Cardiac muscle cell (in vitro differentiated cells and primary cell): ENCODE measurements around the gene ABCA4. TPM values are rescaled to one million over a fixed set of nuclear protein-coding genes. Genes with fewer than 3 reads are reported as not detected.

ENCODE experiments used
- DNase-seq, 2 donors: peaks; one replicate each; pipeline versions ENCODE4 v3.0.0 to v3.0.0-alpha.2; 2010 to 2017; ENCODE audit warnings: low read depth in 1 of 2, low spot score in 1 of 2
- H3K27ac ChIP-seq: fragments of 200-600 bp; sonication (generic); 2 replicates; pipeline ENCODE4 v1.5.1; 2016
- H3K27me3 ChIP-seq: fragments of 200-600 bp; sonication (generic); 2 replicates; pipeline ENCODE4 v1.6.0; 2016; ENCODE audit warnings: control low read depth
- H3K36me3 ChIP-seq: fragments of 200-600 bp; sonication (generic); 2 replicates; pipeline ENCODE4 v1.5.1; 2016; ENCODE audit warnings: control low read depth
- H3K4me1 ChIP-seq: fragments of 200-600 bp; sonication (generic); 2 replicates; pipeline ENCODE4 v1.8.1; 2017; ENCODE audit warnings: low read depth, mild to moderate bottlenecking, mixed run types
- H3K4me3 ChIP-seq: fragments of 200-600 bp; sonication (generic); 2 replicates; pipeline ENCODE4 v1.5.1; 2016; ENCODE audit warnings: mild to moderate bottlenecking
- H3K9me3 ChIP-seq: fragments of 200-600 bp; sonication (generic); 2 replicates; pipeline ENCODE4 v1.5.1; 2017; ENCODE audit warnings: low read depth, mild to moderate bottlenecking, control low read depth
- CTCF ChIP-seq: IDR thresholded peaks from 2 replicates; pipeline ENCODE4 v1.5.1; 2012; ENCODE audit warnings: low read depth, mild to moderate bottlenecking, low read length
- polyA plus RNA-seq: library from polyadenylated mRNA; unstranded; fragments of >200 nt; fragmentation: Nextera tagmentation; extraction: Ambion mirVana; gene quantifications from 2 replicates; pipeline ENCODE4 v1.2.1, GENCODE V29; 2016
- total RNA-seq: library from RNA; depleted of rRNA; stranded (reverse); fragments of >200 nt; gene quantifications from 2 replicates; pipeline ENCODE4 v1.2.3, GENCODE V29; 2016

The ABCA4 gene
- total and polyA plus RNA-seq, 2 experiments from 2014 or later = 0.15 TPM; not detected in 1

DNA sequence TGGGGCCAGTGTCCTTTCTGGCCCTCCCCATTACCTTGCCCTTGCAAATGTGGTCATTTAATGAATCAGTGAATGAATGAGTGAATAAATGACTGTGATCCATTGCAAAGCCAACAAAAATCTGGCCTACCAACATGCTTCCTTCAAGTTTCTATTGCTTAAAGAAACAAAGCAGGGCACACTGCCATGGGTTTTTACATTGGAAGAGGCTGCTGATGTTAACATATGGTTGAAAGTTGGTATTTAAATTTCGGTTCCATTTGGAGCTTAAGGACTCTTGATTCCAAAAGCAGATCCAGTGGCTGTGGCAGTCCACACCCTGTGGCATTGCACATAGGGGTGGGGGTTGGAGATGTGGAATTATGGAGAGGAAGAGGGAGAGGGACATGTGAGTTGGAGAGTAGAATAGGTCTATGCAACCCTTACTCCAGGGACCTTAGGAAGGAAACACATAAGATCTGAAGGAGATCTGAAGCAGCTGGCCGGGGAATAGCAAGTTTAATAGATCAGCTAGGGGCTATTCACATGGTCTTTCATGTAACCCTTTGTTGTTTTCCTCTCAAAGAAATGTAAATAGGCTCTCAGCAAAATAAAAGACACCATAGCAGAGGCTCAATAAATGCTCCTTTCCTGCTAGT is 7.2 kb downstream of the ABCA4 start:
- Histone ChIP-seq H3K4me3 (no peak overlapping the region), H3K36me3 (no peaks in the 10 kb centered on the region), H3K27ac (no peak overlapping the region), H3K9me3 (no peaks in the 10 kb centered on the region), H3K27me3 (no peaks in the 10 kb centered on the region), H3K4me1 (no peaks in the 10 kb centered on the region)
- DNase-seq = no peak
- TF ChIP-seq CTCF = no peak

GRCh38 chr1:94111879-94112278 is 9.1 kb downstream of the ABCA4 start:
- Histone ChIP-seq H3K27me3 (no peaks in the 10 kb centered on the region), H3K36me3 (no peaks in the 10 kb centered on the region), H3K4me3 (no peak overlapping the region), H3K9me3 (no peaks in the 10 kb centered on the region), H3K27ac (no peak overlapping the region), H3K4me1 (no peaks in the 10 kb centered on the region)
- TF ChIP-seq CTCF = no peak
- no peak for DNase-seq

DNA sequence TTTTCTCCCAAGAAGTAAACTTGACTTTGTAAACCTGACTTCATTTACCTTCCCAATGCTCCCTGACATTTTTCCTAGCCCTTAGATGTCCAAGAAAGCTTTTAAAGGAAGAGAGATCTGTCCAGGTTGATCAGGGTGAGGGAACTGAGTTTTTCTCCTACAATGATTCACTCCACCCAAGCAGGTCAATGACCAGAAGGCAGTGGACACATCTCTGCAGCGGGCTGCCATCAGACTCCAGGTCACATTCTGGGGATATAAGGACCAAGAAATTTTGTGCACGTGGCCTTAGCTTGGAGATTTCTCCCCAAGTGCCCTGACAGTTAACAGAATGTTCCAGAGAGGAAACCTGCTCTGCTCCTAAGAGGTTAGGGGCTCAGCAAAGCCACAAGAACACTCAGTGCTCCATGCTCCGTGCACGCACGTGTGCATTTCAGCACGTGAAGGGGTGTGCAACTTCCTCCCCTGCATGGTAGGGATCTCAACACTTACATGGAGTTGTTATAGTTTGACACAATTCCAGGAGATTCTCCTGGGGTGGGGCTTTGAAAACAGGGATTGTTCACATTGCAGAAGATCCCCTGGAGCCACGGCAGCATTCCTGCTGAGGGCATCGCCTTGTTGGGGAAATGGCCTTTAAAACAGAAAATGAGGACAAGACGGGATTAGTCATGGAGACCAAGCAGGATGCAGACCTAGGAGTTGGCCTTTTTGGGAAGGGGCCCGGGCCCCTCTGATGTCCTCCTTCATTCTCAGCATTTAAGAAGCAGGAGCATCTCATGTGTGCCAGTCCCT is 9.8 kb downstream of the ABCA4 start:
- DNase-seq = no peak
- no peaks in the 10 kb centered on the region for H3K9me3 ChIP-seq
- no peak overlapping the region for H3K4me3 ChIP-seq
- H3K27ac ChIP-seq = no peak overlapping the region
- no peaks in the 10 kb centered on the region for H3K36me3 ChIP-seq
- no peak for TF ChIP-seq CTCF
- H3K27me3 ChIP-seq = no peaks in the 10 kb centered on the region
- H3K4me1 ChIP-seq = no peaks in the 10 kb centered on the region

- peaks cover 4% of the 10 kb centered on the region for H3K4me1 ChIP-seq
- TF ChIP-seq CTCF = no peak
- no peak overlapping the region for H3K4me3 ChIP-seq
- no peak overlapping the region for H3K27ac ChIP-seq
- H3K9me3 ChIP-seq = no peaks in the 10 kb centered on the region
- no peak for DNase-seq
- H3K36me3 ChIP-seq = no peaks in the 10 kb centered on the region
- no peaks in the 10 kb centered on the region for H3K27me3 ChIP-seq
These were observed 10.8 kb downstream of the ABCA4 start for GRCh38 chr1:94110021-94110761.

GRCh38 chr1:94109478-94109877 is 11.5 kb downstream of the ABCA4 start:
- no peak for DNase-seq
- Histone ChIP-seq H3K4me1 (peaks cover 4% of the 10 kb centered on the region), H3K36me3 (no peaks in the 10 kb centered on the region), H3K9me3 (no peaks in the 10 kb centered on the region), H3K27ac (no peak overlapping the region), H3K4me3 (no peak overlapping the region), H3K27me3 (no peaks in the 10 kb centered on the region)
- no peak for TF ChIP-seq CTCF
